ENCODE results near the gene ALOXE3.

Gene ALOXE3

GRCh38 chr17:8123695-8124349, 5.5 kb upstream of the ALOXE3 start, which contains the start of gene HES7:
Gene HES7 (minus strand): TSS chr17:8124106. CDS start chr17:8124084, 22 bp downstream.
- H3K9me3 ChIP-seq (ENCODE audit: insufficient read depth, low read length, severe bottlenecking), result no peaks in the 10 kb centered on the region
- TF ChIP-seq EZH2 (IDR thresholded peaks at IDR 0.05; ENCODE audit: borderline replicate concordance, low read depth, low read length, severe bottlenecking), result no peak
- peak within 1 kb of the TSS; percentile 56; the same call in 1 of the 2 replicates for H3K9ac ChIP-seq (ENCODE audit: low read depth, low read length)
- peaks cover 30% of the 10 kb centered on the region; the same call in 1 of the 2 replicates for H4K20me1 ChIP-seq (ENCODE audit: insufficient read depth, low read length)
- DNase-seq (no peak), ATAC-seq (ENCODE audit: insufficient read depth, low read depth) (no peak)
- H3K4me1 ChIP-seq (ENCODE audit: insufficient read depth, low read length), result peaks cover 78% of the 10 kb centered on the region
- no peaks in the 10 kb centered on the region for H3K36me3 ChIP-seq (ENCODE audit: insufficient read depth, low read length)
- no peaks in the 10 kb centered on the region for H3K79me2 ChIP-seq (ENCODE audit: insufficient read depth, low read length)
- peak within 1 kb of the TSS in 1 of 2 experiments; percentile 96; a peak in 2 of 4 replicates for H3K4me3 ChIP-seq (ENCODE audit: low read depth in 1 of 2, low read length in 2 of 2)
- H2AFZ ChIP-seq (ENCODE audit: low read depth, low read length), result peak within 1 kb of the TSS; percentile 60; the same call in 1 of the 2 replicates
- peaks cover 46% of the 10 kb centered on the region for H3K27me3 ChIP-seq (ENCODE audit: insufficient read depth, low read length, poor library complexity)
- H3K4me2 ChIP-seq (ENCODE audit: insufficient read depth, low read length), result peak within 1 kb of the TSS; percentile 100
- no peak within 1 kb of the TSS for H3K27ac ChIP-seq (ENCODE audit: low read length)

GRCh38 chr17:8122924-8123694, 4.8 kb upstream of the ALOXE3 start:
- H2AFZ ChIP-seq (ENCODE audit: low read depth, low read length), result no peak overlapping the region
- peaks cover 46% of the 10 kb centered on the region for H3K27me3 ChIP-seq (ENCODE audit: insufficient read depth, low read length, poor library complexity)
- H3K27ac ChIP-seq (ENCODE audit: low read length), result no peak overlapping the region
- no peaks in the 10 kb centered on the region for H3K9me3 ChIP-seq (ENCODE audit: insufficient read depth, low read length, severe bottlenecking)
- H3K36me3 ChIP-seq (ENCODE audit: insufficient read depth, low read length), result no peaks in the 10 kb centered on the region
- no peak overlapping the region for H3K9ac ChIP-seq (ENCODE audit: low read depth, low read length)
- no peak for ATAC-seq (ENCODE audit: insufficient read depth, low read depth)
- peaks cover 30% of the 10 kb centered on the region; the same call in 1 of the 2 replicates for H4K20me1 ChIP-seq (ENCODE audit: insufficient read depth, low read length)
- TF ChIP-seq CTCF (IDR thresholded peaks at IDR 0.05; ENCODE audit: borderline replicate concordance, extremely low read depth, low read length, poor library complexity, severe bottlenecking) (no peak), EZH2 (IDR thresholded peaks at IDR 0.05; ENCODE audit: borderline replicate concordance, low read depth, low read length, severe bottlenecking) (peak; percentile 93)
- H3K79me2 ChIP-seq (ENCODE audit: insufficient read depth, low read length), result no peaks in the 10 kb centered on the region
- peak; percentile 29 for DNase-seq
- H3K4me2 ChIP-seq (ENCODE audit: insufficient read depth, low read length), result peak overlapping the region; percentile 100
- peaks cover 85% of the 10 kb centered on the region for H3K4me1 ChIP-seq (ENCODE audit: insufficient read depth, low read length)
- no peak overlapping the region for H3K4me3 ChIP-seq (ENCODE audit: low read depth in 1 of 2, low read length in 2 of 2)

GRCh38 chr17:8122422-8122923, 4.2 kb upstream of the ALOXE3 start:
- no peaks in the 10 kb centered on the region for H3K79me2 ChIP-seq (ENCODE audit: insufficient read depth, low read length)
- H3K27me3 ChIP-seq (ENCODE audit: insufficient read depth, low read length, poor library complexity), result peaks cover 53% of the 10 kb centered on the region
- peaks cover 30% of the 10 kb centered on the region; the same call in 1 of the 2 replicates for H4K20me1 ChIP-seq (ENCODE audit: insufficient read depth, low read length)
- H3K4me3 ChIP-seq (ENCODE audit: low read depth in 1 of 2, low read length in 2 of 2), result peak overlapping the region in 1 of 2 experiments; percentile 98; a peak in 1 of 4 replicates
- H3K4me2 ChIP-seq (ENCODE audit: insufficient read depth, low read length), result peak overlapping the region; percentile 100
- H2AFZ ChIP-seq (ENCODE audit: low read depth, low read length), result no peak overlapping the region
- no peaks in the 10 kb centered on the region for H3K36me3 ChIP-seq (ENCODE audit: insufficient read depth, low read length)
- H3K4me1 ChIP-seq (ENCODE audit: insufficient read depth, low read length), result peaks cover 91% of the 10 kb centered on the region
- H3K27ac ChIP-seq (ENCODE audit: low read length), result no peak overlapping the region
- TF ChIP-seq CTCF (IDR thresholded peaks at IDR 0.05; ENCODE audit: borderline replicate concordance, extremely low read depth, low read length, poor library complexity, severe bottlenecking) (no peak), EZH2 (IDR thresholded peaks at IDR 0.05; ENCODE audit: borderline replicate concordance, low read depth, low read length, severe bottlenecking) (no peak)
- no peak overlapping the region; the same call in 1 of the 2 replicates for H3K9ac ChIP-seq (ENCODE audit: low read depth, low read length)
- no peak for DNase-seq
- no peaks in the 10 kb centered on the region for H3K9me3 ChIP-seq (ENCODE audit: insufficient read depth, low read length, severe bottlenecking)
- no peak for ATAC-seq (ENCODE audit: insufficient read depth, low read depth)

Measured in DND-41 (cell line).